ENCODE measurements around the gene ISOC2.

DNA sequence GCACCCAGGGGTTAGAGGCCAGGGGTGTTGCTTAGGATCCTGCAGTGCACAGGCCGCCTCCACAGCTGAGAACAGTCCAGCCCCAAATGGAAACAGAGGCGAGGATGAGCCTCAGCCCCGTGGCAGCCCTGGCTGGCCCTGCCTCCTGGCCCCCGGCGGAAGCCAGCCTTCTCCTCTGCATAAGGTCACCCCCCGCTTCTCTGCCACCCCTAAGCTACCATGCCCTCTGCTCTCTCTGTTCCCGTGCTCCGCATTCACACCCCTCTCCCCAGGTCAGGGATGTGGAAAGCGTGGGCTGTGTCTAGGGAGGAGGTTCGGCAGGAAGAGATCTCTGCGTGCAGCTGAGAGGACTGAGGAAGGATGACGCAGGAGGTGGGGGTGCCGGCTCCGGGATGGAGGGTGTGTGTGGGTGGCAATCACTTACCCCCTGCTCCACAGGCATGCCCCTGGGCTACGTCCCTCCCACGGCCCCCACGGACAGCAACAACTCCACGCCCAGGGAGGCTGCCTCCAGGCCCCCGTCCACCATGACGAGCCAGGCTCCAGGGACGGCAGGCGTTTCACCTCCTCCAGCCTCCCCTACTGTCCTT is 32.8 kb upstream of the ISOC2 start:
- TF ChIP-seq RAD21 (IDR thresholded peaks at IDR 0.05), result no peak
- TF ChIP-seq HNF4A (conservative IDR thresholded peaks at IDR 0.05), result no peak
- no peak for TF ChIP-seq YY1 (IDR thresholded peaks at IDR 0.05)
- no peak for TF ChIP-seq JUND (IDR thresholded peaks at IDR 0.05)
